ENCODE data around the gene PPP1R36. TPM values are rescaled to one million over a fixed set of nuclear protein-coding genes. Genes with fewer than 3 reads are reported as not detected.
A peak's percentile ranks its signal among the peaks of the same experiment; 100 is the strongest.
"Not testable (repeated sequence)": the region's sequence is repeated elsewhere in the genome, so short reads cannot be mapped to it uniquely, and the experiment has no call there.

PPP1R36 gene
- total RNA-seq, 2 donors from 2014 or later = not detected

DNA sequence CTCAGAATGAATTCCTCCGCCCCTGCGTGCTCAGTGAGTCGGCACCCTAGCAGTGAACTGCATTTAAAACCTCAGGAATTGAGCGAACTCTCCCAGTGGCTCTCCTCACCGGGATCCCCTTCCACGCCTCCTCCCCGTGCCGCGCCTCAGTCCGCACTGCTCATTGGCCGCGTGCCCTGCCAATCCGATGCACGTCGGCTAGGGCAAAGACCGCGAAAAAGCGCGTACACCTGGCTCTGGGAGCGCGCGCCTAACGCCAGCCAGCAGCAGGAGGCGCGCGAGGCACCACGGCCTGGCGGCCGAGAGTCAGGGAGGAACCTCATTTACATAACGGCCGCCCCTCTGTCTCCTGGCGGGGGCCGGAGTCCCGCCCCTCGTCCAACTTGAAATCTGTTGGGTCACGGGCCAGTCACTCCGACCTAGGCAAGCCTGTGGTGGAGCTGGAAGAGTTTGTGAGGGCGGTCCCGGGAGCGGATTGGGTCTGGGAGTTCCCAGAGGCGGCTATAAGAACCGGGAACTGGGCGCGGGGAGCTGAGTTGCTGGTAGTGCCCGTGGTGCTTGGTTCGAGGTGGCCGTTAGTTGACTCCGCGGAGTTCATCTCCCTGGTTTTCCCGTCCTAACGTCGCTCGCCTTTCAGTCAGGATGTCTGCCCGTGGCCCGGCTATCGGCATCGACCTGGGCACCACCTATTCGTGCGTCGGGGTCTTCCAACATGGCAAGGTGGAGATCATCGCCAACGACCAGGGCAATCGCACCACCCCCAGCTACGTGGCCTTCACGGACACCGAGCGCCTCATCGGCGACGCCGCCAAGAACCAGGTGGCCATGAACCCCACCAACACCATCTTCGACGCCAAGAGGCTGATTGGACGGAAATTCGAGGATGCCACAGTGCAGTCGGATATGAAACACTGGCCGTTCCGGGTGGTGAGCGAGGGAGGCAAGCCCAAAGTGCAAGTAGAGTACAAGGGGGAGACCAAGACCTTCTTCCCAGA is 9.3 kb upstream of the PPP1R36 start, which contains the start of gene HSPA2:
TSS of gene HSPA2 (plus strand) at position 534 of the 995 bp plus-strand sequence. CDS start at position 643, 109 bp downstream.
- DNase-seq = peak; percentile 88 to 92 (median 90)
- H3K9me3 ChIP-seq (ENCODE audit: control insufficient read depth, low read length, poor library complexity, severe bottlenecking) = no peaks in the 10 kb centered on the region

DNA sequence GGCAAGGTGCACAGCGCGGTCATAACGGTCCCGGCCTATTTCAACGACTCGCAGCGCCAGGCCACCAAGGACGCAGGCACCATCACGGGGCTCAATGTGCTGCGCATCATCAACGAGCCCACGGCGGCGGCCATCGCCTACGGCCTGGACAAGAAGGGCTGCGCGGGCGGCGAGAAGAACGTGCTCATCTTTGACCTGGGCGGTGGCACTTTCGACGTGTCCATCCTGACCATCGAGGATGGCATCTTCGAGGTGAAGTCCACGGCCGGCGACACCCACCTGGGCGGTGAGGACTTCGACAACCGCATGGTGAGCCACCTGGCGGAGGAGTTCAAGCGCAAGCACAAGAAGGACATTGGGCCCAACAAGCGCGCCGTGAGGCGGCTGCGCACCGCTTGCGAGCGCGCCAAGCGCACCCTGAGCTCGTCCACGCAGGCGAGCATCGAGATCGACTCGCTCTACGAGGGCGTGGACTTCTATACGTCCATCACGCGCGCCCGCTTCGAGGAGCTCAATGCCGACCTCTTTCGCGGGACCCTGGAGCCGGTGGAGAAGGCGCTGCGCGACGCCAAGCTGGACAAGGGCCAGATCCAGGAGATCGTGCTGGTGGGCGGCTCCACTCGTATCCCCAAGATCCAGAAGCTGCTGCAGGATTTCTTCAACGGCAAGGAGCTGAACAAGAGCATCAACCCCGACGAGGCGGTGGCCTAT is 8.3 kb upstream of the PPP1R36 start:
- peaks cover 8% of the 10 kb centered on the region for H3K36me3 Mint-ChIP-seq (ENCODE audit: low read depth)
- no peak for ATAC-seq
- peak in 2 of 3 donors; percentile 14 to 16 for DNase-seq
- no peaks in the 10 kb centered on the region for H3K27me3 Mint-ChIP-seq
- H3K4me1 Mint-ChIP-seq = peaks cover 22% of the 10 kb centered on the region
- no peak overlapping the region for H3K27ac Mint-ChIP-seq
- H3K9me3 ChIP-seq (ENCODE audit: control insufficient read depth, low read length, poor library complexity, severe bottlenecking) = no peaks in the 10 kb centered on the region
- peak overlapping the region; percentile 89 for H3K4me3 Mint-ChIP-seq

More for the DNA sequence above, 9.3 kb upstream of the PPP1R36 start, which contains the start of gene HSPA2:
- Mint-ChIP-seq H3K27me3 (no peaks in the 10 kb centered on the region), H3K4me1 (peaks cover 22% of the 10 kb centered on the region), H3K36me3 (ENCODE audit: low read depth) (peaks cover 8% of the 10 kb centered on the region), H3K4me3 (peak within 1 kb of the TSS; percentile 97), H3K27ac (peak within 1 kb of the TSS; percentile 87)
- peak; percentile 92 for ATAC-seq

- no peaks in the 10 kb centered on the region for H3K9me3 ChIP-seq (ENCODE audit: control insufficient read depth, low read length, poor library complexity, severe bottlenecking)
- Mint-ChIP-seq H3K27ac (no peak overlapping the region), H3K4me3 (peak overlapping the region; percentile 89), H3K36me3 (ENCODE audit: low read depth) (peaks cover 8% of the 10 kb centered on the region), H3K4me1 (peaks cover 22% of the 10 kb centered on the region), H3K27me3 (no peaks in the 10 kb centered on the region)
- no peak for DNase-seq
- ATAC-seq = no peak
Measured at GRCh38 chr14:64541972-64542835, 7.6 kb upstream of the PPP1R36 start.

DNA sequence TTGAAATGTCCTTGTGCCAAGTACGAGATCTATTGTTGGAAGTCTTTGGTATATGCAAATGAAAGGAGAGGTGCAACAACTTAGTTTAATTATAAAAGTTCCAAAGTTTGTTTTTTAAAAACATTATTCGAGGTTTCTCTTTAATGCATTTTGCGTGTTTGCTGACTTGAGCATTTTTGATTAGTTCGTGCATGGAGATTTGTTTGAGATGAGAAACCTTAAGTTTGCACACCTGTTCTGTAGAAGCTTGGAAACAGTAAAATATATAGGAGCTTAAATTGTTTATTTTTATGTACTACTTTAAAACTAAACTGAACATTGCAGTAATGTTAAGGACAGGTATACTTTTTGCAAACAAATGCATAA is 6.9 kb upstream of the PPP1R36 start:
- H3K27ac Mint-ChIP-seq = no peak overlapping the region
- DNase-seq (no peak), ATAC-seq (no peak)
- peaks cover 22% of the 10 kb centered on the region for H3K4me1 Mint-ChIP-seq
- H3K36me3 Mint-ChIP-seq (ENCODE audit: low read depth) = peaks cover 8% of the 10 kb centered on the region
- no peaks in the 10 kb centered on the region for H3K27me3 Mint-ChIP-seq
- H3K9me3 ChIP-seq (ENCODE audit: control insufficient read depth, low read length, poor library complexity, severe bottlenecking) = no peaks in the 10 kb centered on the region
- no peak overlapping the region for H3K4me3 Mint-ChIP-seq

DNA sequence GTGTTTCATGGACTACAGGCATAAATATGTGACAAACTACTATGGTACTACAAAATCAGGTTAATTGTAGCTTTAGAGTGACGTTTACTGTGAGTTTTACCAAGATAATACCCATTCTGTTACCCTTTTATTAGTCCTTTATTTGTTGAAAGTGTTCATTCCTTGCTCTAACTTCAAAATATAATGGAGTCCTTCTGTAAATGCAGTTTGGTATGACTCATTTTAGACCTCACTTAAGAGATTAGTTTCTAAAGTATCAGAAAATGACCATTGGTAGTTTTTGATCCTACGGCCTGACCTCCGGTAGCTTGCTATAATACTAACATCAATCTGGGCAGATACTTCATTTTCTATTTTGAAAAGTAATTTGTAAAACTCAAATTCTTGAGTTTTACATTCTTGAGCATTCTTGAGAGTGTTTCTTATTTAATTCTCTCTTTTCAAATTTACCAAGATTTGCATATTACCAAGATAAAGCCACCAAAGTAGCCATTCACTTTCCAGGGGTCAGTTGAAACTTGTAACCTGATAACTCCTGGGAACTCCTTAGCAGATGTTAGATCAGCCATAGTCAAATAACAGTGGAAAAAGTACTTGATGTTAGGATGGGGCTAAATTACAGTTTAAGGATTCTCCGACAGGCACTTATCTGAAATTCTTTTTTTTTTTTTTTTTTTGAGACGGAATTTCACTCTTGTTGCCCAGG is 5.0 kb upstream of the PPP1R36 start:
- DNase-seq (no peak), ATAC-seq (no peak)
- Mint-ChIP-seq H3K4me1 (peaks cover 18% of the 10 kb centered on the region), H3K4me3 (no peak overlapping the region), H3K27me3 (no peaks in the 10 kb centered on the region), H3K36me3 (ENCODE audit: low read depth) (peaks cover 4% of the 10 kb centered on the region), H3K27ac (no peak overlapping the region)
- no peaks in the 10 kb centered on the region for H3K9me3 ChIP-seq (ENCODE audit: control insufficient read depth, low read length, poor library complexity, severe bottlenecking)

DNA sequence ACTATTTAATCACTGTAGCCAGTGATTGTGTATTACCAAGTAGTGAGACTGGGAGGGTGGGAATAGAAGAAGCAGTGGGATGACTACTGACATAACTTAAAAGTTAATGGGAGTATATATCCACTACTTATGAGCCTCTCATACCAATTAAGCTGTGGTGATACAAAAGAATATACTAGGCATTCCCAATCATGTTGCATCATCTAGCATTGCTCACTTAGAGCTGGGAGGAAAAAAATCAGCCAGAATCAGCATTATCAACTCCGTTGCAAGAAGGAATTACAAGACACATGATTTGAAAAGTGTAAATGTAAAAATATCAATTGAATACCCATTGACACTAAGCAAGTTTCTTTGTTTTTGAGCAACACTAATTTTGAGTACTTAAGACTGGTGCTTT is 745 bp upstream of the PPP1R36 start:
- ATAC-seq = no peak
- no peak overlapping the region for H3K27ac Mint-ChIP-seq
- peaks cover 6% of the 10 kb centered on the region for H3K27me3 Mint-ChIP-seq

GRCh38 chr14:64550621-64551333 is 1.0 kb downstream of the PPP1R36 start:
- peaks cover 17% of the 10 kb centered on the region for H3K4me1 Mint-ChIP-seq
- no peak overlapping the region for H3K27ac Mint-ChIP-seq
- DNase-seq (no peak), ATAC-seq (no peak)
- peaks cover 6% of the 10 kb centered on the region for H3K27me3 Mint-ChIP-seq
- H3K4me3 Mint-ChIP-seq = peak overlapping the region; percentile 85
- no peaks in the 10 kb centered on the region for H3K9me3 ChIP-seq (ENCODE audit: control insufficient read depth, low read length, poor library complexity, severe bottlenecking)
- peaks cover 2% of the 10 kb centered on the region for H3K36me3 Mint-ChIP-seq (ENCODE audit: low read depth)

More for the DNA sequence above, 745 bp upstream of the PPP1R36 start:
- no peaks in the 10 kb centered on the region for H3K9me3 ChIP-seq (ENCODE audit: control insufficient read depth, low read length, poor library complexity, severe bottlenecking)
- Mint-ChIP-seq H3K4me3 (peak overlapping the region; percentile 66), H3K36me3 (ENCODE audit: low read depth) (no peaks in the 10 kb centered on the region), H3K4me1 (peaks cover 17% of the 10 kb centered on the region)
- no peak for DNase-seq

GRCh38 chr14:64554556-64554955 is 4.8 kb downstream of the PPP1R36 start:
- DNase-seq (no peak), ATAC-seq (no peak)
- H3K4me1 Mint-ChIP-seq = peaks cover 12% of the 10 kb centered on the region
- H3K27ac Mint-ChIP-seq = no peak overlapping the region
- no peak overlapping the region for H3K4me3 Mint-ChIP-seq
- peaks cover 10% of the 10 kb centered on the region for H3K27me3 Mint-ChIP-seq
- peaks cover 2% of the 10 kb centered on the region for H3K36me3 Mint-ChIP-seq (ENCODE audit: low read depth)
- no peaks in the 10 kb centered on the region for H3K9me3 ChIP-seq (ENCODE audit: control insufficient read depth, low read length, poor library complexity, severe bottlenecking)

GRCh38 chr14:64556526-64556925 is 6.8 kb downstream of the PPP1R36 start:
- H3K4me3 Mint-ChIP-seq = no peak overlapping the region
- DNase-seq = no peak
- H3K27me3 Mint-ChIP-seq = peaks cover 4% of the 10 kb centered on the region
- no peaks in the 10 kb centered on the region for H3K9me3 ChIP-seq (ENCODE audit: control insufficient read depth, low read length, poor library complexity, severe bottlenecking)
- no peak overlapping the region for H3K27ac Mint-ChIP-seq
- peaks cover 2% of the 10 kb centered on the region for H3K36me3 Mint-ChIP-seq (ENCODE audit: low read depth)
- no peak for ATAC-seq
- H3K4me1 Mint-ChIP-seq = peaks cover 15% of the 10 kb centered on the region

GRCh38 chr14:64558216-64558615 is 8.5 kb downstream of the PPP1R36 start:
- not testable (repeated sequence) for H3K27me3 Mint-ChIP-seq; H3K36me3 Mint-ChIP-seq (ENCODE audit: low read depth); H3K27ac Mint-ChIP-seq; H3K4me3 Mint-ChIP-seq; H3K9me3 ChIP-seq (ENCODE audit: control insufficient read depth, low read length, poor library complexity, severe bottlenecking); DNase-seq; ATAC-seq
- H3K4me1 Mint-ChIP-seq = peaks cover 15% of the 10 kb centered on the region

- no peaks in the 10 kb centered on the region for H3K9me3 ChIP-seq (ENCODE audit: control insufficient read depth, low read length, poor library complexity, severe bottlenecking)
- H3K36me3 Mint-ChIP-seq (ENCODE audit: low read depth) = no peaks in the 10 kb centered on the region
- H3K4me1 Mint-ChIP-seq = peaks cover 12% of the 10 kb centered on the region
- DNase-seq = no peak
- no peak for ATAC-seq
- H3K27ac Mint-ChIP-seq = no peak overlapping the region
- H3K4me3 Mint-ChIP-seq = no peak overlapping the region
- peaks cover 9% of the 10 kb centered on the region for H3K27me3 Mint-ChIP-seq
Measured at GRCh38 chr14:64561631-64562030, 11.9 kb downstream of the PPP1R36 start.

- peaks cover 12% of the 10 kb centered on the region for H3K4me1 Mint-ChIP-seq
- DNase-seq (no peak), ATAC-seq (no peak)
- peaks cover 9% of the 10 kb centered on the region for H3K27me3 Mint-ChIP-seq
- no peaks in the 10 kb centered on the region for H3K36me3 Mint-ChIP-seq (ENCODE audit: low read depth)
- H3K27ac Mint-ChIP-seq = no peak overlapping the region
- H3K4me3 Mint-ChIP-seq = no peak overlapping the region
- no peaks in the 10 kb centered on the region for H3K9me3 ChIP-seq (ENCODE audit: control insufficient read depth, low read length, poor library complexity, severe bottlenecking)
Measured at GRCh38 chr14:64562436-64562835, 12.7 kb downstream of the PPP1R36 start.
